PC-3 (cell line): Measurements from ENCODE around the gene GIGYF2.

ENCODE experiments used
- EZH2 ChIP-seq: fragments of 300-600 bp; sonication (generic); IDR thresholded peaks from one replicate; pipeline ENCODE4 v1.6.1; 2017; ENCODE audit warnings: antibody characterized with exemption, mild to moderate bottlenecking, low read length; ENCODE audit not compliant: unreplicated experiment
- EZH2phosphoT487 ChIP-seq: fragments of 300-600 bp; sonication (generic); IDR thresholded peaks from 2 replicates; pipeline ENCODE4 v1.6.1; 2018; ENCODE audit warnings: mild to moderate bottlenecking, antibody characterized with exemption, low read length, borderline replicate concordance
- TF ChIP-seq, protein P1 (sequence below): fragments of 300-600 bp; sonication (generic); conservative IDR thresholded peaks from 2 replicates; pipeline ENCODE4 v1.5.1; 2017; ENCODE audit warnings: antibody characterized with exemption, low read depth, mild to moderate bottlenecking, low read length

GRCh38 chr2:232652505-232652851, 44.7 kb upstream of the GIGYF2 start:
- TF ChIP-seq, protein P1, sequence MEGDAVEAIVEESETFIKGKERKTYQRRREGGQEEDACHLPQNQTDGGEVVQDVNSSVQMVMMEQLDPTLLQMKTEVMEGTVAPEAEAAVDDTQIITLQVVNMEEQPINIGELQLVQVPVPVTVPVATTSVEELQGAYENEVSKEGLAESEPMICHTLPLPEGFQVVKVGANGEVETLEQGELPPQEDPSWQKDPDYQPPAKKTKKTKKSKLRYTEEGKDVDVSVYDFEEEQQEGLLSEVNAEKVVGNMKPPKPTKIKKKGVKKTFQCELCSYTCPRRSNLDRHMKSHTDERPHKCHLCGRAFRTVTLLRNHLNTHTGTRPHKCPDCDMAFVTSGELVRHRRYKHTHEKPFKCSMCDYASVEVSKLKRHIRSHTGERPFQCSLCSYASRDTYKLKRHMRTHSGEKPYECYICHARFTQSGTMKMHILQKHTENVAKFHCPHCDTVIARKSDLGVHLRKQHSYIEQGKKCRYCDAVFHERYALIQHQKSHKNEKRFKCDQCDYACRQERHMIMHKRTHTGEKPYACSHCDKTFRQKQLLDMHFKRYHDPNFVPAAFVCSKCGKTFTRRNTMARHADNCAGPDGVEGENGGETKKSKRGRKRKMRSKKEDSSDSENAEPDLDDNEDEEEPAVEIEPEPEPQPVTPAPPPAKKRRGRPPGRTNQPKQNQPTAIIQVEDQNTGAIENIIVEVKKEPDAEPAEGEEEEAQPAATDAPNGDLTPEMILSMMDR: no peak
- no peak for TF ChIP-seq EZH2phosphoT487
- no peak for TF ChIP-seq EZH2
